NB4 (cell line): ENCODE measurements around the gene NID2.
A peak's percentile ranks its signal among the peaks of the same experiment; 100 is the strongest.

ENCODE experiments used
- DNase-seq: peaks from one replicate; pipeline ENCODE4 v3.0.0; 2010; ENCODE audit warnings: low read depth
- H3K4me3 ChIP-seq: one replicate; pipeline ENCODE4 v1.5.1; 2011; ENCODE audit warnings: mild to moderate bottlenecking, low read depth, low read length, moderate library complexity
- MYC ChIP-seq: IDR thresholded peaks from 2 replicates; pipeline ENCODE4 v1.6.1; 2011; ENCODE audit warnings: low read depth, low read length
- POLR2A ChIP-seq: IDR thresholded peaks from 2 replicates; pipeline ENCODE4 v1.6.1; 2011; ENCODE audit warnings: mild to moderate bottlenecking; ENCODE audit not compliant: insufficient read length; ENCODE audit errors: extremely low read depth
- TF ChIP-seq, protein P1 (sequence below): IDR thresholded peaks from one replicate; pipeline ENCODE4 v1.5.1; 2012; ENCODE audit warnings: low read depth, low read length
- TF ChIP-seq, protein P2 (sequence below): IDR thresholded peaks from 2 replicates; pipeline ENCODE4 v1.6.1; 2011; ENCODE audit warnings: low read depth, low read length

The NID2 gene

DNA sequence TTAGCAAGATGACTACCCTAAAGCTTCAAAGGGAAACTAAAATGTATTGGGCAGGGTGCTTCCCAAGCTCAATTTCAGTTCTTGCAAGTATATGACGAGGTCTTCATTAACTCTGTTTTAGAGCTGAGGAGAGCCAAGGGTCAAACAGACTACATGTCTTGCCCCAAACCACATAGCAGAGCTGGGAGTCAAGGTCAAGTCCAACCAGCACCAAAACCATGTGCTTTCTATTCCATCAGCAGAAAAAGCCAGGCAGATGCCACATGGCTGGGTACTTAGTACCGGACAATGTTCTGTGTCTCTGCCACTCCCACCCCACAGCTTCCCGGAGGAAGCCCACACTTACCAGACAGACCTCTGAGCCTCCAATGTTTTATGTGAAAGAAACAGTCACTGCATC, 17.6 kb downstream of the NID2 start:
- DNase-seq: no peak
- TF ChIP-seq, protein P1, sequence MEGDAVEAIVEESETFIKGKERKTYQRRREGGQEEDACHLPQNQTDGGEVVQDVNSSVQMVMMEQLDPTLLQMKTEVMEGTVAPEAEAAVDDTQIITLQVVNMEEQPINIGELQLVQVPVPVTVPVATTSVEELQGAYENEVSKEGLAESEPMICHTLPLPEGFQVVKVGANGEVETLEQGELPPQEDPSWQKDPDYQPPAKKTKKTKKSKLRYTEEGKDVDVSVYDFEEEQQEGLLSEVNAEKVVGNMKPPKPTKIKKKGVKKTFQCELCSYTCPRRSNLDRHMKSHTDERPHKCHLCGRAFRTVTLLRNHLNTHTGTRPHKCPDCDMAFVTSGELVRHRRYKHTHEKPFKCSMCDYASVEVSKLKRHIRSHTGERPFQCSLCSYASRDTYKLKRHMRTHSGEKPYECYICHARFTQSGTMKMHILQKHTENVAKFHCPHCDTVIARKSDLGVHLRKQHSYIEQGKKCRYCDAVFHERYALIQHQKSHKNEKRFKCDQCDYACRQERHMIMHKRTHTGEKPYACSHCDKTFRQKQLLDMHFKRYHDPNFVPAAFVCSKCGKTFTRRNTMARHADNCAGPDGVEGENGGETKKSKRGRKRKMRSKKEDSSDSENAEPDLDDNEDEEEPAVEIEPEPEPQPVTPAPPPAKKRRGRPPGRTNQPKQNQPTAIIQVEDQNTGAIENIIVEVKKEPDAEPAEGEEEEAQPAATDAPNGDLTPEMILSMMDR: no peak
- TF ChIP-seq POLR2A (no peak), MYC (no peak)
- TF ChIP-seq, protein P2, sequence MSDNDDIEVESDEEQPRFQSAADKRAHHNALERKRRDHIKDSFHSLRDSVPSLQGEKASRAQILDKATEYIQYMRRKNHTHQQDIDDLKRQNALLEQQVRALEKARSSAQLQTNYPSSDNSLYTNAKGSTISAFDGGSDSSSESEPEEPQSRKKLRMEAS: 0 out of 2 replicates have a peak, but pooled peaks have one; percentile 8
- H3K4me3 ChIP-seq: no peak overlapping the region

DNA sequence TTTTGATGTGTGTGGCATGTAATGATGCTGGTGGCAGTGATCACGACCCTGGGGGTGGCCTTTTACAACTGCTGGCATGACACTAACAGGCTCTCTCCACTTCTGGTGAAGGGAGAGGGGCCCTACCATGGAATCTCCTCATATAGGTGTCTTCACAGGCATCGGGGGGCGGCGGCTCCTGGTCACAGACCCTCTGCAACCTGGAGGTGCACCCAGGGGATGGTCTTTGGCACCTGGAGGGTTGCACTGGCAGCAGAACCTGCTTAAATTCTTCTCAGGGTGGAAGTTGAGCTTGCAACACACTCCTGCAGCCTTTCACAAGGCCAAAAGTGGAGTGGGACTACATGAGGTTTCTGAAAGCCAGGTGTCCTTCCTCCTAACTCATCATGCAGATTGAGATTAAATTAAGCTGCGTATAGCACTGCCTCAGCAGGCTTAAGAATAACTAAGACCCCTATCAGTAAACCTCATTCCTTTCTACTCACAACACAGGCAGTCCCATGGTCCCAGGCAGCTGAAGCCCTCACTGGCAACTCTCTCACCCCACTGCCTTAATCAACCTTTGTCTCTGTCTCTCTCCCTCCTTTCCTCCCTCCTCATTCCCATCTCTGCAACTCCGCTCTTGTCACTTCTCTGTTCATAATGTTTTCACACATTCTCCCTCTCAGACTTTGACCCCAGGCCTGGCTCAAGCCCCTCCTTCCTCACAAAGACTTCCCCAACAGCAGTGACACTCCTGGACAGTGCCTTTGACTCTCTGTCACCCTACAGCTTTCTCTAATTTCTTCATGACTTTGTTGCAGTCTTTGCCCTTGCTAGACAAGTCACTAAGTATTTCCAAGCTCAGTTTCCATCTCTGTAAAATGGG, 18.9 kb downstream of the NID2 start:
- H3K4me3 ChIP-seq: no peak overlapping the region
- TF ChIP-seq, protein P1: no peak
- TF ChIP-seq POLR2A: no peak
- TF ChIP-seq, protein P2: no peak
- TF ChIP-seq MYC: no peak
- no peak for DNase-seq

DNA sequence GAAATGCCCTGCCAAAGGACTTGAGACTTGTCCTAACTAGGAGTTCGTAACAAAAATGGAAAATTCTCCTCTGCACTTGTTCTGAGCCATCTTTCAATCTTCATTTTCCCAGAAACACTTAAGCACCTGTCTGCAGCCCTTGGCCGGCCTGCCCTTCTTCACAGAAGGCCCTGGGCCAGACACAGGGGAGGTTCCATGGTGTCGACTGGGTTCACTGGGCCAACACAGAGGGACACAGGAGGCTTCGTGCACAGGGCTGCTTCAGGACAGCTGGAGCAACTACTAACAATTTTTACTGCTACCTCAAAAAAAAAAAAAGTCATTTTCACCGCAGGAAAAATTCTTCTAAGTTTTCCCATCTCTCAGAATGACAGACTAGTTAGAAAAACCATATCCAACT, 19.6 kb downstream of the NID2 start:
- no peak overlapping the region for H3K4me3 ChIP-seq
- no peak for DNase-seq
- TF ChIP-seq, protein P2: no peak
- TF ChIP-seq, protein P1: no peak
- TF ChIP-seq MYC (no peak), POLR2A (no peak)

DNA sequence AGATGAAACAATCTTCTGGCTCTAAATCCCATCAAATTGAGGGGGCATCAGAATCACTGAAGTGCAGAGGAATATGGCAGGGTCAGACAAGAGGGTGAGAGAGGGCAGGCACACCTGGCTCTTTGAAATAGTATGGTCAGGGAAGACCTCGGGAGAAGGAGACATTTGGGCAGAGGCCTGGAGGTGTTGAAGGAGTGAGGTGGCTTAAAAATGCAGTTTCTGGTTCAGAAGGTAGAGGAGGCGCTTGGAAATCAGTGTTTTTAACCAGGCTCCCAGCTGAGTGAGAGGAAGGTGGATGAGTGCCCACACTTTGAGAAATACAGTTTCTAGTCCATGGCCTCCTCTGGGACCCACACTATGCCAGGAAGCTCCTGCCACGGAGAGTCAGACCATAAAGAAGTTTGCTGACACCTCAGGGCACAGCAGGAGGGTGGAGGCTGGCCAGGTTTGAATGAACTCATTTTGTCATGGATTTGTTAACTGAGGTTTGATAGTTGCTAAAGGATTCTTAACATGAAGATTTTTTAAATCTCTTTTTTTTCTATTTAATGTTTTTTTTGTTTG, 20.1 kb downstream of the NID2 start:
- no peak for DNase-seq
- TF ChIP-seq, protein P2: no peak
- TF ChIP-seq POLR2A: no peak
- TF ChIP-seq MYC: no peak
- TF ChIP-seq, protein P1: no peak
- no peak overlapping the region for H3K4me3 ChIP-seq

DNA sequence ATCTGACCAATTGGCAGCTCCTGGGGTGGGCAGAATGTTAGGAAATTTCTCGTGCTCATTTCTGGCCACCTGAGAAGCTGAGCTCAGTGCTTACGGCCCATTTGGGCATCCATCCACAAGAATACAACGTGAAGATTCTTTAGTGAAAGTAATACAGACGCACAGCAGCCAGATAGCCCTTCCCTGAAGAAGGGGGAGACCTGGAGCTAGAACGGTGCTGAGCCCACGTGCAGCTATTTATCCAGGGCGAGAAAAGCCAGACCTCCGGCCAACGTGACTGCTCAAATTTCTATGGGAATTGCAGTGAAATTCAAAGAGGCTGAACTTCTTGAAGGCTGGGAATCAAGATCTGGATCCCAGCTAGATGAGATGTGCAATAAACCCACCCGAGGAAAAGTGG, 20.7 kb downstream of the NID2 start:
- TF ChIP-seq POLR2A (no peak), MYC (no peak)
- TF ChIP-seq, protein P2: no peak
- TF ChIP-seq, protein P1: no peak
- no peak for DNase-seq
- no peak overlapping the region for H3K4me3 ChIP-seq

DNA sequence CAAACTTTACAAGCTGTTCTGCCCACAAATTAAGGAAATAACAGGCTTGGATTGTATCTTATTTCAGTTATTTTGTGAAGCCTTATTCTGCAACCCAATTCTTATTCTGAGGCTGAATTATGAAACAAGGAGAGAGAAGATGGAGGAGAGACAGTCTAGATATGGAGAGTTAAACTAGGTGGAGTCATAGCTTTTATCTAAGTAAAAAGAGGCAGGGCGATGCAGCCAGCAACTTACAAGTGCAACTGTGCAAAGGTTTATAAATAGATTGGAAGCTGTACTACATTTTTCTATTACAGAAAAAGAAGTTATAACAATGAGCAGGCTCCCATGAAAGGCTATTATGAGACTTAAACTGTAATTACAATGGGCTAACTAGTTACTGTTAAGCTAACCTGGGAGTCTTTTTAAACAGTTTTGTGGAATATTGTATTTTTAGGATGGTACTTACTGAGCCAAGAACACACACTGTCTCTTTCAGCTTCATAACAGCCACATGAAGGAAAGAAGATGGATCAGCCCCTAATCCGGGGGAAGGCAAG, 22.4 kb downstream of the NID2 start:
- DNase-seq: no peak
- no peak for TF ChIP-seq MYC
- TF ChIP-seq, protein P1: no peak
- TF ChIP-seq, protein P2: no peak
- no peak for TF ChIP-seq POLR2A
- no peak overlapping the region for H3K4me3 ChIP-seq
